NCI-H446 treated with DMSO at 0.1 percent for 48 hours (cell line): ENCODE data around the gene AFG1L.
A peak's percentile ranks its signal among the peaks of the same experiment; 100 is the strongest.
"Not testable (repeated sequence)": the region's sequence is repeated elsewhere in the genome, so short reads cannot be mapped to it uniquely, and the experiment has no call there.

ENCODE experiments used
- DNase-seq: peaks from one replicate; lab custom pipeline; 2025; lab: John Stamatoyannopoulos, UW

Gene AFG1L

DNA sequence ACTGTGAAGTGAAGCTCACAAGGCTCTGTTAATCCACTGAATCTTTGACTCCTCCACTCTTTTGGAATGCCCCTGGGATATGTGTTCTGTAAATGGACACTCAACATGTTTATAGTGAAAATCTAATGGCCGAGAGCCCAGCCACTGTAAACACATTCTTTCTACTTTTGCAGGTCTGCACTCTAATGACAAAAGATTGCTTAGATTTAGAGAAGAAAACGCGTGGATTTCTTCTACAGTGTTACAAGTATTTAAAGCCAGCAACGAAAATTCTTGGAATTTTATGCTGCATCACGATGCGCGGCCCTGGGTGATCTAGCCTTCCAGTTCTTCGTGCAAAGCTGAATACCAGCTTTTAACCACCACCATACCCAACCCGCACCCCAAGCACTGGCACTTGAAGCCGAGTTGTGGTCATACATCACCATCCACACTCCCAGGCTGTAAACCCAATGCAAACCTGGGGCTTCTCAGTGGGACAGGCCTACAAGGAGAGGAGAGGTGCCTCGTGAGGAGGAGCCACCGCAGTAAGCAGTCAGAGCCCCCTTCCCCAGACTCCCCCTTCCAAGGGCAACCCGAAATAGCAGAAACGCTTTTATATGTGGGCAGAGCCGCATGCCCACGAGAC lies 262.1 kb downstream of the AFG1L start:
- DNase-seq: no peak

DNA sequence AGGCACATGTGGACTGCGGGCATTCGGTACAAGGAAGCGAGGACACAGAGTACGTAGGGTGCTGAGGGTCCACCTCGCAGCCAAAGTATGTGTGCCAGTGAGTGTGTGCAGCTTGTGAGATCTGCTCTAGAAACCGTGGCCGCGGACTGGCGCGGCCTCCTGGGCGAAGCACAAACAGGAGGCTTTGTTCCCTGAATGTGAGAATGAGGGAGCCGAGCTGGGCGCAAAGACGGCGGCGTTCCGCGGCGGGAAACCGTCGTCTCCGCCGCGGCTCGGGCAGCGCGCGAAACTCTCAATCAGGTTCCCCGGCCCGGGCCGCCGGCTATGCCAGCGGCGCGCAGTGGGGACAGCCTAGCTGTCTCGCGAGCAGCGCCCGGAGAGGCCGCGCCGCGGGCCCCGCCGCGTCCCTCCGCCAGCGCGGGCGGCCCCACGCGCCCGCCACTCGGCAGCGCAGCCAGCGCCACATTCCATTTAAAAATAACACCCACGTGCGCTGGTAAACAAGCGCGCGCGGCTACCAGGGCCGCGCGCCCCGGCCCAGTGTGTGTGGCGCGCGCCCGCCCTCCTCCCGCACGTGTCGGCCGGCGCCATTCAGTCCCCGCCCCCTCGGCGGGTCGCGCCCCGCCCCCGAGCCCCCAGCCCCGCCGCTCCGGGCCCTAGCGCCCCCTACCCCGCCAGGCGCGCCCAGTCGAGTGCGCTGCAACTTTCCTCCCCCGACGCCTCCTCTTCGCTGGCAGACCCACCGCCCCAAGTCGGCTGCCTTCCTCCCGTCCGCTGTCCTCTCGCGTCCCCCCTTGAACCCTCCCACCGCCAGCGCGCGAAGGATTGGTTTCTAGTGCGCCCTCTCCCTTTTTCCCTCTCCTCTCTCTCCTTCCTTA lies 262.9 kb downstream of the AFG1L start:
- DNase-seq: peak; percentile 67

DNA sequence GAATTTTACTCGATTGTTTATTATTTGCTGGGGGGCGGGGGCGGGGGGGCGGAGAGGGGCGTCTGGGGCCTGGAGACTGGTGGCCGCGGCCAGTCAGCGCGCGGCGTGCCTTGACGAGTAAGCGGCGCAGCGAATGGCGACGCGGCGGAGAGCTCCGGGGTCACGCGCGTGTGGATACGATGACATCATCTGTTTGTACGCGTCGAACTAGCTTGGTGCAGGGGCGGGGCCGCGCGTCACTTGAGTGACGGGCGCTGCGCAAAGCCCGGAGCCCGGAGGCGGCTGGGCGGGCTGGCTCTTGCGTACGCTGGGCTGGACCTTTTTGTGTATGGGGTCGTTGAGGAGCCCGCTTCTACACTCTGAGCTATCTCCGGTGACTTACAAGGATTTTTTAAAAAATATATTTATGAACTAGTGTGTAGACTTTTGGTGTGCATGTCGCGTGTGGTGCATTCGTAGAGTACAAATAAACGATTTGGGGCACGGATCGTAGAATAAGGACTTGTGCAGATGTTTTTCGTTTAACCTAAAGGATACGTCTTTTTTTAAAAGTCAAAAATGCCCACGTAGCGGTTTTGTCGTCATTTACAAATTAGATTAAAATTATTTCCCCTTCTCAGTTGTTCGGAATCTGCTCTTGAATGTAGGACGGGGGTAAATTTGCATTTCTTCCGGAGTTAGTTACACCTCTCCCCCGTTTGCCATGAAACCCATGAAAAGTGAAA lies 263.7 kb downstream of the AFG1L start:
- peak; percentile 97 for DNase-seq

DNA sequence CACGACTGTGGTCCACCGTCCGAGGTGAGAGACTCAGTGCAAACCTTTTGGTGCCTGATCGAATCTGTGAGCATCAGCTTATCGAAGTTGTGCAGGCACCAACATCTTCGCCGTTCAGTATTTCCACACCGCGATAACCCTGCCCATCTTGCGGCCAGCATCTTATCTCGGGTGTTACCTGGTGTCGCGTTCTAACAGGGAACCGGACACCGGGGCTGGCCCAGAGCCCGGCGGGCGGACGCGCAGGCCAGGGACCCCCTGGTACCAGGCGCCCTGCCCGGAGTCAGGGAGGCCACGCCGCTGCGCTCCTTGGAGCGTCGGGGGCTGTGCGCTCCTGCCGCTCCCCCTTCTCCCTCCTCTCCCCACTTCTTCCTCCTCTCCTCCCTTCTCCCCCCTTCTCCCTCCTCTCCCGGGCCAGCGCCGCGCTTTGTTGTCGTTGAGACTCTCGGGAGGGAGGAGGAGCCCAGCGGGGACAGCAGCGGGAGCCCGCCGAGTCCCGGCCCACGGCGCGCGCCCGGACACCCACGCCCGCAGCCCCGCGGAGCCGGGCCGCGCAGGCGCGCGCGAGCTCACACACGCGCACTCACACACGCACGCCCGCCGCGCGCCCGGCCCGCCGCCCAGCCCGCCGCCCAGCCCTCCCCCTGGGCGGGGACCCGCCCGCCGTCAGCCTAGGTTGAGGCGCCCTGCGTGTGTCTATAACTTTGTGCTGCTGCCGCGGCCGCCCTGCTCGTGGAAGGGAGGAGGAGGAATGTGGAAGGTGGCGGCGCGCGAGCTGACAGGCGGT lies 264.4 kb downstream of the AFG1L start:
- DNase-seq: peak; percentile 65

DNA sequence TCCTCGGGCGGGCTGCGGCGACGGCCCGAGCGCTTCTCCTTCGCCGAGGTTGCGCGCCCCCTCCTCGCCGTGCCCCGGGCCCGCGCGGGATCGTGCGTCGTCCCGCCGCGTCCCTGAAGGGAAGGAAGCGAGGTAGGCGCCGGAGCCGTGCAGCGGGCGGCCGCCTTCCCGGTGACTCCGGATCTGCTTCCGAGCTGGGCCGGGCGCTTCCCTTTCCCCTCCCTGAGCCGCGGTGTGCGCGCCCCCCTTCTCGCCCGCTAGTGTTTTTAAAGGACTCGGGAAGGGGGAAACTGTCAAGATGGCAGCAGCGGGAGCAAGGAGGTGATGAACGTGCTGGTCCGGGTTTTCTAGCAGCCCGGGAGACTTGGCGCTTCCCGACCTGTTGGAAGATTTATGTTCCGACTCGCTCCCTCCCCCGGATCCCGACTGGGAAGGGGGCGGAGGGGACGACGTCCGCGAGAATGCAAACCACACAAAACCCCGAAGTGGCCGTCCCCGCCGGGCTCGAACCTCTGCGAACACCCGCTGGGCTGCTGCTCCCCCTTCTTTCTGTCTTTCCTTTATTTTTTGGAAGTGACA lies 265.1 kb downstream of the AFG1L start:
- peak; percentile 71 for DNase-seq

DNA sequence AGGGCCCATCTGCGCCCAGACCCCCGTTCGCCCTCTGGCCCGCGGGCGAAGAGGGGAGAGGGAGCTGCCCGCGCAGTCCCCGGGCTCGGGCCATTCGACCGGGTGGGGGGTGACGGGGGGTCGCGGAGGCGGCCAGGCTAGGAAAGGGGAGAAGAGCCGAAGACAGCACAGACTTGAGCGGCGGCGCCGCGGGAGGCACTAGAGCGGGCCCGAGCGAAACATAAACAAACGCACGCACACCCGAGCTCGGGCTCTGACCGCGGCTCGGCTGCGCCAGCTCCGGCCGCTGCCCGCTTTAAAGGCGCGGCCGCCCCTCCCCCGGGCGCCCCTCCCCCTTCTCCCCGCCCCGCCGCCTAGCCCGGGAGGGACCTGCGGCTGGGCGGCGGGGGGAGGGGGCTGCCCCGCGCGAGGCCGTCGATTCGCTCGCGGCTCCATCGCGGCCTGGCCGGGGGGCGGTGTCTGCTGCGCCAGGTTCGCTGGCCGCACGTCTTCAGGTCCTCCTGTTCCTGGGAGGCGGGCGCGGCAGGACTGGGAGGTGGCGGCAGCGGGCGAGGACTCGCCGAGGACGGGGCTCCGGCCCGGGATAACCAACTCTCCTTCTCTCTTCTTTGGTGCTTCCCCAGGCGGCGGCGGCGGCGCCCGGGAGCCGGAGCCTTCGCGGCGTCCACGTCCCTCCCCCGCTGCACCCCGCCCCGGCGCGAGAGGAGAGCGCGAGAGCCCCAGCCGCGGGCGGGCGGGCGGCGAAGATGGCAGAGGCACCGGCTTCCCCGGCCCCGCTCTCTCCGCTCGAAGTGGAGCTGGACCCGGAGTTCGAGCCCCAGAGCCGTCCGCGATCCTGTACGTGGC lies 265.8 kb downstream of the AFG1L start, which contains the start of gene FOXO3:
TSS of gene FOXO3 (plus strand) at position 455 of the 846 bp plus-strand sequence. CDS start at position 747, 292 bp downstream.
- peak; percentile 35 for DNase-seq

DNA sequence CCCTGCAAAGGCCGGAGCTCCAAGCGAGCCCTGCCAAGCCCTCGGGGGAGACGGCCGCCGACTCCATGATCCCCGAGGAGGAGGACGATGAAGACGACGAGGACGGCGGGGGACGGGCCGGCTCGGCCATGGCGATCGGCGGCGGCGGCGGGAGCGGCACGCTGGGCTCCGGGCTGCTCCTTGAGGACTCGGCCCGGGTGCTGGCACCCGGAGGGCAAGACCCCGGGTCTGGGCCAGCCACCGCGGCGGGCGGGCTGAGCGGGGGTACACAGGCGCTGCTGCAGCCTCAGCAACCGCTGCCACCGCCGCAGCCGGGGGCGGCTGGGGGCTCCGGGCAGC lies 266.4 kb downstream of the AFG1L start:
- not testable (repeated sequence) for DNase-seq

DNA sequence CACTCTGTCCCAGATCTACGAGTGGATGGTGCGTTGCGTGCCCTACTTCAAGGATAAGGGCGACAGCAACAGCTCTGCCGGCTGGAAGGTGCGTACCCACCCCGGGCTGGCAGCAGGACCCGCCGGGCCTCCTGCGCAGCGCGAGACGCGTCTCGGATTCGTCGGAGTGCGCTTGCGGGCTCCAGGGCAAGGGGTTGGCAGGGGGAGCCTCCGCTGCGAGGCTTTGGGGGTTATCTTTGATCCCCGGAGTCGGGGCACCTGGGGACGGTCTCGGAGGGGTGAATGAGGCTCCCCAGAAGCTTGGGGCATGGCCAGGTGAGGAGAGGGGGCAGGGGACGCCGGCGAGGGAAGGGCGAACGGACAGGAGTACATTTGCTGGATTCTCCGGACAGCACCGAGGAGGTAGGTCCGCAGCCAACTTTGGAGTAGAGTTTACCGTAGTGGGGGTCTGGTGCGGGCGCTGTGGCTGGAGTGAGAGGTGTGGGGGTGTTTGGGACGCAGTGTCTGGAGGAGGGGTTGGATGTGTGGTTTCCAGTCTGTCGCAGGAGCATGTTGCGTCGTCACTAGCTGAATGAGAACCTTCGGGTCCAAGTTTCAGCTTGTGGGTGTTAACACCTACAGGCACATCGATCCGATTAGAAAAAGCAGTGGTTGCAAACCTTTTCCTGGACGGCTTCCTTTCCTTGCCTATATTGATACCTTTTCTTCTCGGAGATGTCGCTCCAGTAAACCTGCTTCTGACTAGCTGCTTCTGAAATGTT lies 267.1 kb downstream of the AFG1L start:
- DNase-seq: no peak

DNA sequence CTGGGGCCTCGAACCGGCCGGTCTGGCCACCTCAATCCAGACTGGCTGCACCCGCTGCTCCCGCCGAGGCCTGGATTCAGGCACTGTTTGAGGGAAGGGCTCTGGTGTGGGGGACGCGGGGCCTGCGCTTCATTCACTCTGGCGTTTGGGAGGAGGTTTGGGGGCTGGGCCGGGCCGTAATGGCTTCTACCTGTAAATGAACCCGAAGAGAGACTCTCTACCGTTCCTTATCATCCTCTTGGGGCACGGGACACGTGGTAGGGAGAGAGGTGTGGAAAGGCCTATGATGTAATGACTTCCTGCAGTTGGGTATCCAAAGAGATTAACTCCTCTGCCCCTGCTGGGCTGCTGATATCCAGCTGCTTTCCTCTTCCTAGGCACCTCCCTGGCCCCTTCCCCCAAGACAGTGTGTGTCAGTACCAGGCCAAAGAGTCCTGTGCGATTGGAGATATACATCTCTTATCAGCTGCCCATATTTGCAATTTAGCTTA lies 267.7 kb downstream of the AFG1L start:
- no peak for DNase-seq

DNA sequence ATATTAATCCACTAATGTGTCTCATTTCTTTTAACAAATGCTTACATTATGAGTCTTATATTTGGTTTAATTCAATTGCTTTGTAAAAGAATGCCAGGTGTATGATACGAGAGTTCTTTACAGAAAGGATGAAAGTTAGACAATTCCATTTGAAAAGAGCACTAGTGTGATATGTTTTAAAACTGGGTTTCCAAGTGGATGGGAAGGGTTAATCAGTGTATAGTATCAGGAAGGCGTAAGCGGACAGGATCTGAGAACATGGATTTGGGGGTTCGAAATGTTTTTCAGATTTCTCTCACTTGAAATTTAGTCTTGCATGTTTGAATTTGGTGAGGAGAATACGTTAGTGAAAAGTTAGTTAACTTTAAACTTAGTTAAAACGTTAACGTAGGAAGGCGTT lies 268.4 kb downstream of the AFG1L start:
- no peak for DNase-seq

DNA sequence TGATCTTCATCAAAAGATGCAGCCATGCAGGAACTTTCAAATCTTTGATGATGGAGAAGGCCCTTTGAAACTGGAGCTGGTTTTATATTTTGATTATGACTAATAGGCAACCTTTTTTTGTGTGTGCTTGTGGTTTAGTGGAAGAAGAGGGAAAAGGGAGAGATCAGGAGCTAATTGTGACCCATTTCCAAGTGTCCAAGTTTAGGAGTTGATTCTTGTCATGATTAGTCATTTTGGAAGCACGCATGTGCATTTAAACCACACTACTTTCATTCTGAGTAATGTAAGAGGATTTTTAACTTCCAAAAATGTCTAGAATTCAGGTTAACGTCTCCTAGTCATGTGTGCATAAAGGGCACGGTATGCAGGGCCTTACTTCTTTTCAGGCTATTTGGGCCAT lies 269.3 kb downstream of the AFG1L start:
- no peak for DNase-seq

DNA sequence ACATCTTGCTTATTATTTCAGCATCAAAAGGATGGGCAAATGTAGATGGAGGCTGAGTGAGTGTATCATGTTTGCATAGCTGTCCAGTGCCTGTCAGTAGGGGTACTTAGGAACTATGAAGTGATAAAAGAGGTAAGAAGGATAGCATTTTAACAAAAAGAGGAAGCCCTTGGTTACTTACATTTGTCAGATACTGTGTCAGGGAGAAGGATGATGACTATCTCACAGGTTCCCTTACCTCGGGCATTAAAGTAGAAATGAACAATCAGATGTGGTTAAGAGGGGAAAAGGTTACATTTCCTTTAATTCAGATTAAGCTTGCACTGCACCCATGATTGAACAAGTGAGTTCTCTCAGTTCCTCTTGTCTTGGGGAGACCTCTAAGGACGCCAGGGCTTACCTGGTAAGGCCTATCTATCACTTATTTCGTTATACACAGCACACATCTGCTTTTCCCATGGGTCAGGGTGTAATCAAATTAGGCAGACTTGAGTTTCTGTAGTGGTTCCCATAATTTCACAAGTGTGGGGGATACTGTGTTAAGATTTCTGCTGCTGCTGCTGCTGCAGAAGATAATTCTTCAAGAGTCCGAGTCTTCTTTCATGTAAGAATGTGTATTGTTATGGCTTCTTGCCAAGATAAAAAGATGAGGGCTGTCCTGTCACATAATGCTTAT lies 270.4 kb downstream of the AFG1L start:
- DNase-seq: no peak

DNA sequence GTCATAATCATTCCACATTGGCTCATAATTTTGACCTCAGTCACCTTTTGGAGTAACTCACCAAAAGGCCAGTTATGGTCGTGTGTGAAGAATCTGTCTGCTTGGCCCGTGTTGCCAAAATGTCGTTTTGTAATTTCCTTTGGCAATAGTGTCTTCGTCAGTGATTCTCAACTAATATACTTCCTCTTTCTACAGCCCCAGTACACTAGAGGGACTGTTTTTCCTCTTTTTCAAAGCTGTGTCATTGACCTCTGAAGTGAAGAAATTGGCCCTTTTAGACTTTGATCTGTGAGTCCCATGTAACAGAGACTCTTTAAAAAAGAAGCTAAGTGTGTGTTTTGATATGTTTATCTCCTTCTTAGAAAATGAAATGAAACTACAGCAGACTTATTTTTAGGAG lies 271.0 kb downstream of the AFG1L start:
- DNase-seq: no peak

DNA sequence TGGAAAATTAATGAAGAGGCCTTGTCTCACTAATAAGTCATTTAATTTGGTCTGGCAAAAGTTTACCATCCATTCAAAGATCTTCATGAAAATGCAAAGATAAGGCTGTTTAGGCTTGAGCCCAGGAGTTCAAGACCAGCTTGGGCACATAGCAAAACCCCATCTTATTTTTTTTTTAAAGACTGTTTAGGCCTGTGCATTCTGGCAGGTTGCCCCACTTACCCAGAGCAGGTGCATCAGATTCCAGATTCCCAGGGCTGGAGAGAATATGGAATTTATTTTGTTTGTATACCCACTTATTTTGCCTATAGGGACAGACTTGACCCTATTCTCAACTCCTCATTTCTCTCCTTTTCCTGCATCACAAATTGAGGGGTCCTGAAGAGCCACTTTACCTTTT lies 271.6 kb downstream of the AFG1L start:
- DNase-seq: no peak

DNA sequence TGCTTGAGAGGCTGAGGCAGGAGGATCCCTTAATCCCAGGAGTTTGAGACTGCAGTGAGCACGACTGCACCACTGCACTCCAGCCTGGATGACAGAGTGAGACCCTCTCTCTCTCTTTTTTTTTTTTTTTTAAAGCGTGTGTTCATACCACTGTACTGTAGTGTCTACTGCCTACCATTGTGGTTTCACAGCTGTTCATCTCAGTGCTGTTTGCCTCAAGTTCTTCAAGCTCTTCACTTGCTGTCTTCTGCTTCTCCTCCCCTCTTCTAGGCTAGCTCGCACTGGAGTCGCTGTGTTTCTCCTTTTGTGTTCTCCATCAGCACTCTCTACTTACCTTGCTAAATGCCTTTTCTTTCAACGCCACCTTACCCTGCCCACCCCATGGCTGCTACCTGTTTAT lies 273.2 kb downstream of the AFG1L start:
- DNase-seq: no peak

DNA sequence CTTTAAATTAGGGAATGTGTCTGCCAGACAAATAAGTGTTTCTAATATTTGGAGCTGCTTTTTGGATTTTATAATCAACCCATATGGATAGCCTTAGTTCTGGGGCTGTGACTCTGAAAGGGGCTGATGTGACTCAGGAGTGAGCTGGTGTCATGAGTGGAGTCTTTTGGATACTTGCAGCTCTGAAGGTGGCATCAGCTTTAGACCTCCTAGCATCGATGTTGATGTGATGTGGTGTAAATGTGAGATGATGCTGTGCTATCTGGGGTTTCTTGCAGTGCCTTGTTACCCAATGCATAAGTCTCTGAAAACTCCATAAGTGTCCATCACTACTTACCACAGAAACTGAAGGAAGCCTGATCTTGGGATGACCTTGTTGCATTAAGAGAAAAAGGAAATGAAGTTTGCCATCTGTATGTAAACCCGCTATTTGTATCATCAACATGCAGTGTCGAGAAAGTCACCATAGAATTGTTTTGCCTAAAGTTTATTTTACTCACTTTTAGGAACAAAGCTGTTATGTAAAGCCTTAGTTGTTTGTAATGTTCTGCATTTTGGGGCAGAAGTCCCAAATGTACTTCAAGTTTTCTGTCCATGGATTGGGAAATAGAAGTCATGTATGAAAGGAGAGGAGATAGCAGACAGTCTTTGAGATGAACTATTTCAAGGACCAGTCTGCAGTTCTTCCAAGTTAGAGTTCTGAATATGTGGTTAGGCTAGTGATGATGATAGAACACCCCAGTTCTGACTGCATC lies 273.9 kb downstream of the AFG1L start:
- no peak for DNase-seq

DNA sequence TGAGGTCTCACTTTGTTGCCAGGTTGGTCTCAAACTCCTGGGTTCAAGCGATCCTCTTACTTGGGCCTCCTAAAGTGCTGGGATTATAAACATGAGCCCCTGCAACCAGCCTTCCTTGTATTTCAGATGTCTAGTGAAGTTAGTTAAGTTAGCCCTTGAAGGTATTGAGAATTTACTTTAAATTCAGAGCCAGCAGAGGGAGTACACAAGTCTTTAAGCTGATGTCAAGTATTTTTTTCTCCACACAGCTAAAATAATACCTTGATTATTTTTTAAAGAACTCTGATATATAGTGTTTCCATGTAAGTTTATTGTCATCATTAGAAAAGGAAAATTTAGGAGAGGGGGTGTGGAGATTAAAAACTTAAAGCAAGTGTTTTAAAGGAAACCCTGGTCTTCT lies 275.7 kb downstream of the AFG1L start:
- no peak for DNase-seq

DNA sequence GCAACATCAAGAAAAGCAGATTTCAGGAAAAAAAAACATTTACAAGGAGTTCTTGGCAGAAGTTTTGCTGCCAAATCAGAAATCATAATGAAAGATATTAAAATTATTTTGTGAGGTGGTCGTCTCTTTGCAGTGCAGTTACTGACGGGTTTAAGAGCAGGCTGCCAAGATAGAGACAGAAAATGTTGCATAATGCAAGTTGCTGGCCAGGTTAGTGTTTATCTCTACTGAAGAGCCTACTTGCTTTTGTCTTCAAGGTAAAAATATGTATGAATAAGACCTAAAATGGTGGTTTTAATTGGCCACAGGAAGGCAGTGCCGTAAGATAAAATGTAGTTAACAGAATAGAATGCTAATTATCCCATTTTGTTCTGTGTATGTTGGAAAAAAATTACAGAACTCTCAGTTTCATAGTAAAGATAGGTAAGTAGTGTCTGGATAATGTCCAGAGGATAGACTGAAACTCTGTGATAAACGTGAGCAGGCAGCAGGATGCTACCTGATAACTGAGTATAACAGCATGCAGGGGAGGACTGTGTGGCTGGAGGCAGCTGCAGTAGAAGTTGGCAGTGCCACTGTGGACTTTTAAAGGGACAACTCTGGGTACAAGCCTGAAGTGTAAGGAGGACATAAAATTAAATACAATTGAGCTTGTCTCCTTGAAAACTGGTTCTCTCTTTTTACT lies 279.7 kb downstream of the AFG1L start:
- DNase-seq: no peak
